ENCODE data around the gene HOXD11. TPM values are rescaled to one million over a fixed set of nuclear protein-coding genes. Genes with fewer than 3 reads are reported as not detected.

Gene HOXD11
- total and polyA plus RNA-seq, 2 donors (not counting 1 experiment from before 2014, with no cell fraction given), result not detected

GRCh38 chr2:176090862-176091261, 16.2 kb upstream of the HOXD11 start:
- ATAC-seq (ENCODE audit: low read depth), result no peak
- no peaks in the 10 kb centered on the region for H3K79me2 ChIP-seq (ENCODE audit: control insufficient read depth, insufficient read depth, low read length)
- peaks cover 1 to 46% (median 9%) of the 10 kb centered on the region in 3 donors for H3K9me3 ChIP-seq (ENCODE audit: control extremely low read depth in 1 of 3, control insufficient read depth in 2 of 3, insufficient read depth in 1 of 3, low read length in 2 of 3)
- H2AFZ ChIP-seq (ENCODE audit: insufficient read depth, low read depth, low read length, poor library complexity, severe bottlenecking), result no peak overlapping the region
- peaks cover 15 to 18% of the 10 kb centered on the region in 2 donors for H3K4me1 ChIP-seq (ENCODE audit: control insufficient read depth in 2 of 2, insufficient read depth in 2 of 2, low read length in 2 of 2)
- no peak overlapping the region for H3K9ac ChIP-seq (ENCODE audit: low read length)
- WGBS (ENCODE audit: insufficient coverage), result 22% methylated on average over 4 of the region's 5 CpGs
- peaks cover 18% of the 10 kb centered on the region for H3K4me1 Mint-ChIP-seq
- CTCF ChIA-PET, result no interaction called here
- H4K20me1 ChIP-seq (ENCODE audit: control insufficient read depth, insufficient read depth, low read length, poor library complexity, severe bottlenecking), result no peaks in the 10 kb centered on the region
- no peak overlapping the region for H3K27ac ChIP-seq (ENCODE audit: low read length in 2 of 2)
- peaks cover 0 to 89% (median 86%) of the 10 kb centered on the region in 4 experiments for H3K27me3 ChIP-seq (replicated peaks in 1 of 4; ENCODE audit: control extremely low read depth in 1 of 4, control insufficient read depth in 3 of 4, insufficient read depth in 4 of 4, low read length in 3 of 4)
- H3K36me3 ChIP-seq (replicated peaks in 1 of 2; ENCODE audit: control extremely low read depth in 1 of 2, control insufficient read depth in 1 of 2, extremely low read depth in 1 of 2, insufficient read depth in 2 of 2, low read length in 1 of 2), result no peaks in the 10 kb centered on the region
- peak overlapping the region; percentile 13 for H3K27ac Mint-ChIP-seq
- H3K4me3 Mint-ChIP-seq, result no peak overlapping the region
- H3K4me3 ChIP-seq (ENCODE audit: control extremely low read depth in 1 of 5, extremely low read depth in 1 of 5, insufficient read depth in 1 of 5, low read depth in 2 of 5, low read length in 4 of 5), result no peak overlapping the region
- H3K4me2 ChIP-seq (replicated peaks; ENCODE audit: low read depth, low read length, poor library complexity, severe bottlenecking), result no peak overlapping the region
- no peak for TF ChIP-seq EZH2 (IDR thresholded peaks at IDR 0.05; ENCODE audit: borderline replicate concordance, insufficient read depth, low read depth, low read length, poor library complexity, severe bottlenecking)
- TF ChIP-seq, protein P1, sequence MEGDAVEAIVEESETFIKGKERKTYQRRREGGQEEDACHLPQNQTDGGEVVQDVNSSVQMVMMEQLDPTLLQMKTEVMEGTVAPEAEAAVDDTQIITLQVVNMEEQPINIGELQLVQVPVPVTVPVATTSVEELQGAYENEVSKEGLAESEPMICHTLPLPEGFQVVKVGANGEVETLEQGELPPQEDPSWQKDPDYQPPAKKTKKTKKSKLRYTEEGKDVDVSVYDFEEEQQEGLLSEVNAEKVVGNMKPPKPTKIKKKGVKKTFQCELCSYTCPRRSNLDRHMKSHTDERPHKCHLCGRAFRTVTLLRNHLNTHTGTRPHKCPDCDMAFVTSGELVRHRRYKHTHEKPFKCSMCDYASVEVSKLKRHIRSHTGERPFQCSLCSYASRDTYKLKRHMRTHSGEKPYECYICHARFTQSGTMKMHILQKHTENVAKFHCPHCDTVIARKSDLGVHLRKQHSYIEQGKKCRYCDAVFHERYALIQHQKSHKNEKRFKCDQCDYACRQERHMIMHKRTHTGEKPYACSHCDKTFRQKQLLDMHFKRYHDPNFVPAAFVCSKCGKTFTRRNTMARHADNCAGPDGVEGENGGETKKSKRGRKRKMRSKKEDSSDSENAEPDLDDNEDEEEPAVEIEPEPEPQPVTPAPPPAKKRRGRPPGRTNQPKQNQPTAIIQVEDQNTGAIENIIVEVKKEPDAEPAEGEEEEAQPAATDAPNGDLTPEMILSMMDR (IDR thresholded peaks at IDR 0.05), result no peak
- POLR2A ChIA-PET, result no interaction called here
- H3K9me3 Mint-ChIP-seq (ENCODE audit: insufficient read depth), result peaks cover 3% of the 10 kb centered on the region
- intact Hi-C loops (cut with micrococcal nuclease), result loop anchor here (10.0 kb wide), 1 partner anchor 1756 kb away; the partner anchor contains the start of gene SP9
- H3K27me3 Mint-ChIP-seq, result peaks cover 80% of the 10 kb centered on the region
- no peak for DNase-seq

DNA sequence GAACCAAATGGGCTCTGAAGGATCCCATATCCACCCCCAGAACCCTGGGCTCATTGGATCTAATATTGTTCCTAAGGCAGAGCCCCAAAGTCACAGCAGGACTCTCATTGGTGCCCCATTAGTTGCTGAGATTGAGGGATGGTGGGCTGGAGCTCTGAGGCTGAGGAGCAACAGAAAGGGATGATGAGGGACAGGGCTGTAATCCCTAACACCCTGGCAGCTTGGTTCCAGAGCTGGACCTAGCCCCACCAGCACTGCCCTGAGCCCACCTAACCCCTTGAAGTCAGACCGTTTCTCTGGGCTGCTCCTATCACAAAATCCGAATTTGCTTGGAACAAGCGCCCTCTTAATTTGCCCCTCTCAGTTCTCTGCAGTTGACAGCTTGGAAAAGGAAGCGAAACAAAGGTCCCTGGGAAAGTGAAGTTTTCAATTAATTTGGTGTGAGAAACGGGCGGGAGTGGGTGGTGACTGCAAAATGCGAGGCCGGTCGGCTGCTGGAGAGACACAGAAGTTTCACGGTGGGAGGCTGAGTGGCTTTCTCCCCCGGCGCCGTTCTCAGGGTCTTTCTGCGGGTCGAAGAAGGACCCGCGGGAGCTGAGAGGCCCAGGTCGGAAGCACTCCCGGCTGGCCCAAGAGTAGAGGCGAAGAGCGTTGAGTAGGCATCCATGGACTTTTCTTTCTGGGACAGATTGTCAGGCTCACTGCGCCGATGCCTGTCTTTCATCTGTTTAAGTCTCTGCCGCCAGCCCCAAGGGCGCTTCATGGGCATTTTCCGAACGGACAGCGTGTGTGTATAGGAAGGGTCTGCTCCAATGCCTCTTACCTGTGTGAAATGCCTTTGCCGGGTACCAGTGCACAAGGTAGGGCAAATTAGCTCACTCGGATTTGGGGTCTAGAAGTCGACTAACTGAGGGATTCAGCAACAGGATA, 15.5 kb upstream of the HOXD11 start:
- intact Hi-C loops (cut with micrococcal nuclease), result loop anchor here (10.0 kb wide), 1 partner anchor 1757 kb away; the partner anchor contains the start of gene SP9
- peaks cover 83% of the 10 kb centered on the region for H3K27me3 Mint-ChIP-seq
- Histone ChIP-seq H3K4me1 (ENCODE audit: control insufficient read depth in 2 of 2, insufficient read depth in 2 of 2, low read length in 2 of 2) (peaks cover 19 to 22% of the 10 kb centered on the region in 2 donors), H3K79me2 (ENCODE audit: control insufficient read depth, insufficient read depth, low read length) (no peaks in the 10 kb centered on the region), H3K4me2 (replicated peaks; ENCODE audit: low read depth, low read length, poor library complexity, severe bottlenecking) (no peak overlapping the region), H3K27me3 (replicated peaks in 1 of 4; ENCODE audit: control extremely low read depth in 1 of 4, control insufficient read depth in 3 of 4, insufficient read depth in 4 of 4, low read length in 3 of 4) (peaks cover 0 to 88% (median 86%) of the 10 kb centered on the region in 4 experiments), H3K9ac (ENCODE audit: low read length) (no peak overlapping the region), H4K20me1 (ENCODE audit: control insufficient read depth, insufficient read depth, low read length, poor library complexity, severe bottlenecking) (no peaks in the 10 kb centered on the region), H3K9me3 (ENCODE audit: control extremely low read depth in 1 of 3, control insufficient read depth in 2 of 3, insufficient read depth in 1 of 3, low read length in 2 of 3) (peaks cover 1 to 40% (median 9%) of the 10 kb centered on the region in 3 donors), H3K36me3 (replicated peaks in 1 of 2; ENCODE audit: control extremely low read depth in 1 of 2, control insufficient read depth in 1 of 2, extremely low read depth in 1 of 2, insufficient read depth in 2 of 2, low read length in 1 of 2) (no peaks in the 10 kb centered on the region), H3K27ac (ENCODE audit: low read length in 2 of 2) (no peak overlapping the region), H2AFZ (ENCODE audit: insufficient read depth, low read depth, low read length, poor library complexity, severe bottlenecking) (no peak overlapping the region), H3K4me3 (ENCODE audit: control extremely low read depth in 1 of 5, extremely low read depth in 1 of 5, insufficient read depth in 1 of 5, low read depth in 2 of 5, low read length in 4 of 5) (no peak overlapping the region)
- 7% methylated on average over 31 of the region's 31 CpGs for WGBS (ENCODE audit: insufficient coverage)
- TF ChIP-seq EZH2 (IDR thresholded peaks at IDR 0.05; ENCODE audit: borderline replicate concordance, insufficient read depth, low read depth, low read length, poor library complexity, severe bottlenecking), result no peak
- TF ChIP-seq, protein P1 (IDR thresholded peaks at IDR 0.05), result no peak
- CTCF ChIA-PET, result no interaction called here
- peaks cover 3% of the 10 kb centered on the region for H3K9me3 Mint-ChIP-seq (ENCODE audit: insufficient read depth)
- H3K4me3 Mint-ChIP-seq, result peak overlapping the region; percentile 4
- peaks cover 23% of the 10 kb centered on the region for H3K4me1 Mint-ChIP-seq
- peak; percentile 30 for DNase-seq
- ATAC-seq (ENCODE audit: low read depth), result no peak
- H3K27ac Mint-ChIP-seq, result peak overlapping the region; percentile 71
- POLR2A ChIA-PET, result no interaction called here

All from B cell (primary cell).